GM23338 (cell line): Measurements from ENCODE around the gene ZNF831. TPM values are rescaled to one million over a fixed set of nuclear protein-coding genes. Genes with fewer than 3 reads are reported as not detected.

Experiments used
- ATAC-seq: fragments of 200-7000 bp; cut with Tn5 transposase; 3 replicates; pipeline ENCODE4 v1.9.1; 2020
- DNase-seq: peaks from one replicate; pipeline ENCODE4 v3.0.0-alpha.2; 2015; ENCODE audit warnings: low spot score
- H2AFZ ChIP-seq: fragments of 200-600 bp; sonication (generic); 2 replicates; pipeline ENCODE4 v1.8.0; 2016; ENCODE audit warnings: antibody characterized with exemption, mild to moderate bottlenecking, moderate library complexity
- H3F3A ChIP-seq: fragments of 200-600 bp; sonication (generic); replicated peaks from 2 replicates; pipeline ENCODE4 v1.8.0; 2017; ENCODE audit warnings: antibody characterized with exemption, mixed run types, low read depth
- H3K27ac ChIP-seq: fragments of 200-600 bp; sonication (generic); 2 replicates; pipeline ENCODE4 v1.6.1; 2016; ENCODE audit warnings: low read depth
- H3K27me3 ChIP-seq: fragments of 200-600 bp; sonication (generic); 2 replicates; pipeline ENCODE4 v1.8.0; 2016; ENCODE audit warnings: mild to moderate bottlenecking, mixed run types, moderate library complexity; ENCODE audit not compliant: insufficient read depth
- H3K36me3 ChIP-seq: fragments of 200-600 bp; sonication (generic); 2 replicates; pipeline ENCODE4 v1.8.0; 2016; ENCODE audit warnings: mild to moderate bottlenecking; ENCODE audit not compliant: insufficient read depth
- H3K4me1 ChIP-seq: fragments of 200-600 bp; sonication (generic); 2 replicates; pipeline ENCODE4 v1.8.0; 2016; ENCODE audit warnings: mild to moderate bottlenecking, moderate library complexity; ENCODE audit not compliant: insufficient read depth
- H3K4me2 ChIP-seq: fragments of 200-600 bp; sonication (generic); 2 replicates; pipeline ENCODE4 v1.7.1; 2017; ENCODE audit warnings: mixed run types
- H3K4me3 ChIP-seq: fragments of 200-600 bp; sonication (generic); 2 replicates; pipeline ENCODE4 v1.6.1; 2016; ENCODE audit warnings: mixed run types
- H3K79me2 ChIP-seq: fragments of 200-600 bp; sonication (generic); replicated peaks from 2 replicates; pipeline ENCODE4 v1.8.0; 2017; ENCODE audit warnings: mild to moderate bottlenecking; ENCODE audit not compliant: insufficient read depth
- H3K9me2 ChIP-seq: fragments of 200-600 bp; sonication (generic); 2 replicates; pipeline ENCODE4 v1.8.0; 2017; ENCODE audit not compliant: insufficient read depth
- H4K20me1 ChIP-seq: fragments of 200-600 bp; sonication (generic); replicated peaks from 2 replicates; pipeline ENCODE4 v1.8.0; 2017; ENCODE audit warnings: mild to moderate bottlenecking; ENCODE audit not compliant: insufficient read depth
- H3K27ac Mint-ChIP-seq: 2 replicates; pipeline ENCODE4 v1.8.0; 2020; ENCODE audit warnings: inconsistent platforms, mild to moderate bottlenecking, moderate library complexity, mixed read lengths
- H3K27me3 Mint-ChIP-seq: 3 replicates; pipeline ENCODE4 v1.8.0; 2022; ENCODE audit warnings: low read depth, mild to moderate bottlenecking, moderate library complexity, mixed read lengths, inconsistent platforms; ENCODE audit not compliant: insufficient read depth, poor library complexity
- H3K36me3 Mint-ChIP-seq: 3 replicates; pipeline ENCODE4 v1.8.0; 2021; ENCODE audit warnings: low read depth, mild to moderate bottlenecking, inconsistent platforms, moderate library complexity, mixed read lengths
- H3K4me1 Mint-ChIP-seq: 3 replicates; pipeline ENCODE4 v1.8.0; 2020; ENCODE audit warnings: mild to moderate bottlenecking, inconsistent platforms, mixed read lengths
- H3K4me3 Mint-ChIP-seq: 3 replicates; pipeline ENCODE4 v1.8.0; 2021; ENCODE audit warnings: moderate library complexity, mild to moderate bottlenecking, inconsistent platforms, mixed read lengths
- H3K9me3 Mint-ChIP-seq: 3 replicates; pipeline ENCODE4 v1.8.0; 2020; ENCODE audit warnings: moderate library complexity, mild to moderate bottlenecking, inconsistent platforms, mixed read lengths
- CREB1 ChIP-seq: fragments of 250-450 bp; sonication (Bioruptor Pico); IDR thresholded peaks from 2 replicates; pipeline ENCODE4 v1.5.0; 2020; ENCODE audit warnings: low read depth, mild to moderate bottlenecking, moderate library complexity
- EZH2 ChIP-seq: fragments of 200-600 bp; sonication (generic); IDR thresholded peaks from one replicate; pipeline ENCODE4 v1.8.0; 2017; ENCODE audit warnings: antibody characterized with exemption, mild to moderate bottlenecking, low read depth; ENCODE audit not compliant: unreplicated experiment
- EZH2phosphoT487 ChIP-seq: fragments of 200-600 bp; sonication (generic); IDR thresholded peaks from one replicate; pipeline ENCODE4 v1.8.1; 2018; ENCODE audit warnings: antibody characterized with exemption; ENCODE audit not compliant: unreplicated experiment
- JUNB ChIP-seq: IDR thresholded peaks from one replicate; pipeline ENCODE4 v1.6.1; 2016; ENCODE audit warnings: antibody characterized with exemption; ENCODE audit not compliant: unreplicated experiment
- NANOG ChIP-seq: IDR thresholded peaks from 2 replicates; pipeline ENCODE4 v1.6.1; 2016; ENCODE audit warnings: antibody characterized with exemption, borderline replicate concordance
- STAT1 ChIP-seq: IDR thresholded peaks from one replicate; pipeline ENCODE4 v1.6.1; 2016; ENCODE audit warnings: antibody characterized with exemption; ENCODE audit not compliant: unreplicated experiment
- ZNF114 ChIP-seq: fragments of 250-450 bp; sonication (Bioruptor Pico); IDR thresholded peaks from 2 replicates; pipeline ENCODE4 v1.5.0; 2020; ENCODE audit warnings: mild to moderate bottlenecking, moderate library complexity
- polyA plus RNA-seq: library from polyadenylated mRNA; unstranded; fragments of >200 nt; fragmentation: Nextera tagmentation; extraction: Ambion mirVana; gene quantifications from 2 replicates; pipeline ENCODE4 v1.2.1, GENCODE V29; 2016
- total RNA-seq: library from RNA; depleted of rRNA; stranded (reverse); fragments of >200 nt; shearing (Covaris generic); gene quantifications from 2 replicates; pipeline ENCODE4 v1.2.3, GENCODE V29; 2014
- TF ChIP-seq, protein P1 (sequence below): fragments of 250-450 bp; sonication (Bioruptor Pico); IDR thresholded peaks from 2 replicates; pipeline ENCODE4 v1.5.0; 2020; ENCODE audit warnings: mild to moderate bottlenecking, moderate library complexity
- TF ChIP-seq, protein P2 (sequence below), 2 experiments: fragments of 200-600 bp in 1 of 2; sonication (generic) in 1 of 2; conservative IDR thresholded peaks; 2 replicates each; pipeline versions ENCODE4 v1.5.1 to v1.6.1; 2016 to 2017; ENCODE audit warnings: antibody characterized with exemption in 2 of 2, low read depth in 2 of 2, mild to moderate bottlenecking in 2 of 2, moderate library complexity in 1 of 2
- TF ChIP-seq, protein P3 (sequence below): IDR thresholded peaks from one replicate; pipeline ENCODE4 v1.6.1; 2018; ENCODE audit warnings: antibody characterized with exemption; ENCODE audit not compliant: unreplicated experiment
- TF ChIP-seq, protein P4 (sequence below): IDR thresholded peaks from 2 replicates; pipeline ENCODE4 v1.6.1; 2016; ENCODE audit warnings: antibody characterized with exemption

The ZNF831 gene
- total and polyA plus RNA-seq, 2 experiments from 2014 or later = not detected

DNA sequence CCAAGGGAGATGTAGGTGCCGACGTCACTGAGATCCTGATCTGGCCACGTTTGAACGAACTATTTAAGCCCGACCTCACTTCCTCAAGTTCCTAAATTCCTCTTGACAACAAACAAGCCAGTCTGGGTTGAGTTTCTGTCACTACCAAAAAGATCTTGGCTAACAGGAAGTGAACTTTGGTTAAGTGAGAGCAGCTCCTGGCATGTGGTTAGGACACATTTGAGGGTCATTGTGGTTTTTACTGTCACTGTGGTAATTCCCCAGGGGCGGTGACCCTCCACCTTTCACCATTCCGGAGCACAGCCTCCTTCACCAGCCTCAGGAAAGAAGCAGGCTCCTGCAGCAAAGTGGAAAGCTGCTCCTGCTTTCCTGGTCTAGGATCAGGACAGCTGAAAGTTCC, 43.1 kb upstream of the ZNF831 start:
- peaks cover 33% of the 10 kb centered on the region for H3K4me1 Mint-ChIP-seq
- H3K36me3 Mint-ChIP-seq = peaks cover 20% of the 10 kb centered on the region
- no peak overlapping the region for H3K27ac Mint-ChIP-seq
- ATAC-seq (no peak), DNase-seq (no peak)
- peaks cover 3% of the 10 kb centered on the region for H3K27me3 Mint-ChIP-seq
- Histone ChIP-seq H3F3A (peaks cover 11% of the 10 kb centered on the region; the same call in 1 of the 2 replicates), H2AFZ (no peak overlapping the region), H3K27me3 (no peaks in the 10 kb centered on the region), H3K79me2 (no peaks in the 10 kb centered on the region), H3K4me2 (no peak overlapping the region), H3K4me3 (no peak overlapping the region), H3K4me1 (peaks cover 17% of the 10 kb centered on the region), H3K27ac (no peak overlapping the region), H4K20me1 (no peaks in the 10 kb centered on the region), H3K36me3 (no peaks in the 10 kb centered on the region), H3K9me2 (peaks cover 23% of the 10 kb centered on the region; the same call in 1 of the 2 replicates)
- no peak overlapping the region for H3K4me3 Mint-ChIP-seq
- H3K9me3 Mint-ChIP-seq = peaks cover 21% of the 10 kb centered on the region
- TF ChIP-seq JUNB (no peak), EZH2phosphoT487 (no peak), CREB1 (CRISPR knock-in tag) (no peak), ZNF114 (CRISPR knock-in tag) (no peak), NANOG (no peak), EZH2 (no peak), STAT1 (no peak)
- TF ChIP-seq, protein P1, sequence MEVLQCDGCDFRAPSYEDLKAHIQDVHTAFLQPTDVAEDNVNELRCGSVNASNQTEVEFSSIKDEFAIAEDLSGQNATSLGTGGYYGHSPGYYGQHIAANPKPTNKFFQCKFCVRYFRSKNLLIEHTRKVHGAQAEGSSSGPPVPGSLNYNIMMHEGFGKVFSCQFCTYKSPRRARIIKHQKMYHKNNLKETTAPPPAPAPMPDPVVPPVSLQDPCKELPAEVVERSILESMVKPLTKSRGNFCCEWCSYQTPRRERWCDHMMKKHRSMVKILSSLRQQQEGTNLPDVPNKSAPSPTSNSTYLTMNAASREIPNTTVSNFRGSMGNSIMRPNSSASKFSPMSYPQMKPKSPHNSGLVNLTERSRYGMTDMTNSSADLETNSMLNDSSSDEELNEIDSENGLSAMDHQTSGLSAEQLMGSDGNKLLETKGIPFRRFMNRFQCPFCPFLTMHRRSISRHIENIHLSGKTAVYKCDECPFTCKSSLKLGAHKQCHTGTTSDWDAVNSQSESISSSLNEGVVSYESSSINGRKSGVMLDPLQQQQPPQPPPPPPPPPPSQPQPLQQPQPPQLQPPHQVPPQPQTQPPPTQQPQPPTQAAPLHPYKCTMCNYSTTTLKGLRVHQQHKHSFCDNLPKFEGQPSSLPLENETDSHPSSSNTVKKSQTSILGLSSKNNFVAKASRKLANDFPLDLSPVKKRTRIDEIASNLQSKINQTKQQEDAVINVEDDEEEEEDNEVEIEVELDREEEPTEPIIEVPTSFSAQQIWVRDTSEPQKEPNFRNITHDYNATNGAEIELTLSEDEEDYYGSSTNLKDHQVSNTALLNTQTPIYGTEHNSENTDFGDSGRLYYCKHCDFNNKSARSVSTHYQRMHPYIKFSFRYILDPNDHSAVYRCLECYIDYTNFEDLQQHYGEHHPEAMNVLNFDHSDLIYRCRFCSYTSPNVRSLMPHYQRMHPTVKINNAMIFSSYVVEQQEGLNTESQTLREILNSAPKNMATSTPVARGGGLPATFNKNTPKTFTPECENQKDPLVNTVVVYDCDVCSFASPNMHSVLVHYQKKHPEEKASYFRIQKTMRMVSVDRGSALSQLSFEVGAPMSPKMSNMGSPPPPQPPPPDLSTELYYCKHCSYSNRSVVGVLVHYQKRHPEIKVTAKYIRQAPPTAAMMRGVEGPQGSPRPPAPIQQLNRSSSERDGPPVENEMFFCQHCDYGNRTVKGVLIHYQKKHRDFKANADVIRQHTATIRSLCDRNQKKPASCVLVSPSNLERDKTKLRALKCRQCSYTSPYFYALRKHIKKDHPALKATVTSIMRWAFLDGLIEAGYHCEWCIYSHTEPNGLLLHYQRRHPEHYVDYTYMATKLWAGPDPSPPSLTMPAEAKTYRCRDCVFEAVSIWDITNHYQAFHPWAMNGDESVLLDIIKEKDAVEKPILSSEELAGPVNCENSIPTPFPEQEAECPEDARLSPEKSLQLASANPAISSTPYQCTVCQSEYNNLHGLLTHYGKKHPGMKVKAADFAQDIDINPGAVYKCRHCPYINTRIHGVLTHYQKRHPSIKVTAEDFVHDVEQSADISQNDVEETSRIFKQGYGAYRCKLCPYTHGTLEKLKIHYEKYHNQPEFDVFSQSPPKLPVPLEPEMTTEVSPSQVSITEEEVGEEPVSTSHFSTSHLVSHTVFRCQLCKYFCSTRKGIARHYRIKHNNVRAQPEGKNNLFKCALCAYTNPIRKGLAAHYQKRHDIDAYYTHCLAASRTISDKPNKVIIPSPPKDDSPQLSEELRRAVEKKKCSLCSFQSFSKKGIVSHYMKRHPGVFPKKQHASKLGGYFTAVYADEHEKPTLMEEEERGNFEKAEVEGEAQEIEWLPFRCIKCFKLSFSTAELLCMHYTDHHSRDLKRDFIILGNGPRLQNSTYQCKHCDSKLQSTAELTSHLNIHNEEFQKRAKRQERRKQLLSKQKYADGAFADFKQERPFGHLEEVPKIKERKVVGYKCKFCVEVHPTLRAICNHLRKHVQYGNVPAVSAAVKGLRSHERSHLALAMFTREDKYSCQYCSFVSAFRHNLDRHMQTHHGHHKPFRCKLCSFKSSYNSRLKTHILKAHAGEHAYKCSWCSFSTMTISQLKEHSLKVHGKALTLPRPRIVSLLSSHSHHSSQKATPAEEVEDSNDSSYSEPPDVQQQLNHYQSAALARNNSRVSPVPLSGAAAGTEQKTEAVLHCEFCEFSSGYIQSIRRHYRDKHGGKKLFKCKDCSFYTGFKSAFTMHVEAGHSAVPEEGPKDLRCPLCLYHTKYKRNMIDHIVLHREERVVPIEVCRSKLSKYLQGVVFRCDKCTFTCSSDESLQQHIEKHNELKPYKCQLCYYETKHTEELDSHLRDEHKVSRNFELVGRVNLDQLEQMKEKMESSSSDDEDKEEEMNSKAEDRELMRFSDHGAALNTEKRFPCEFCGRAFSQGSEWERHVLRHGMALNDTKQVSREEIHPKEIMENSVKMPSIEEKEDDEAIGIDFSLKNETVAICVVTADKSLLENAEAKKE = no peak
- TF ChIP-seq, protein P2, sequence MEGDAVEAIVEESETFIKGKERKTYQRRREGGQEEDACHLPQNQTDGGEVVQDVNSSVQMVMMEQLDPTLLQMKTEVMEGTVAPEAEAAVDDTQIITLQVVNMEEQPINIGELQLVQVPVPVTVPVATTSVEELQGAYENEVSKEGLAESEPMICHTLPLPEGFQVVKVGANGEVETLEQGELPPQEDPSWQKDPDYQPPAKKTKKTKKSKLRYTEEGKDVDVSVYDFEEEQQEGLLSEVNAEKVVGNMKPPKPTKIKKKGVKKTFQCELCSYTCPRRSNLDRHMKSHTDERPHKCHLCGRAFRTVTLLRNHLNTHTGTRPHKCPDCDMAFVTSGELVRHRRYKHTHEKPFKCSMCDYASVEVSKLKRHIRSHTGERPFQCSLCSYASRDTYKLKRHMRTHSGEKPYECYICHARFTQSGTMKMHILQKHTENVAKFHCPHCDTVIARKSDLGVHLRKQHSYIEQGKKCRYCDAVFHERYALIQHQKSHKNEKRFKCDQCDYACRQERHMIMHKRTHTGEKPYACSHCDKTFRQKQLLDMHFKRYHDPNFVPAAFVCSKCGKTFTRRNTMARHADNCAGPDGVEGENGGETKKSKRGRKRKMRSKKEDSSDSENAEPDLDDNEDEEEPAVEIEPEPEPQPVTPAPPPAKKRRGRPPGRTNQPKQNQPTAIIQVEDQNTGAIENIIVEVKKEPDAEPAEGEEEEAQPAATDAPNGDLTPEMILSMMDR (conservative IDR thresholded peaks at IDR 0.05; ENCODE audit: low read depth in 2 of 2) = no peak
- TF ChIP-seq, protein P3, sequence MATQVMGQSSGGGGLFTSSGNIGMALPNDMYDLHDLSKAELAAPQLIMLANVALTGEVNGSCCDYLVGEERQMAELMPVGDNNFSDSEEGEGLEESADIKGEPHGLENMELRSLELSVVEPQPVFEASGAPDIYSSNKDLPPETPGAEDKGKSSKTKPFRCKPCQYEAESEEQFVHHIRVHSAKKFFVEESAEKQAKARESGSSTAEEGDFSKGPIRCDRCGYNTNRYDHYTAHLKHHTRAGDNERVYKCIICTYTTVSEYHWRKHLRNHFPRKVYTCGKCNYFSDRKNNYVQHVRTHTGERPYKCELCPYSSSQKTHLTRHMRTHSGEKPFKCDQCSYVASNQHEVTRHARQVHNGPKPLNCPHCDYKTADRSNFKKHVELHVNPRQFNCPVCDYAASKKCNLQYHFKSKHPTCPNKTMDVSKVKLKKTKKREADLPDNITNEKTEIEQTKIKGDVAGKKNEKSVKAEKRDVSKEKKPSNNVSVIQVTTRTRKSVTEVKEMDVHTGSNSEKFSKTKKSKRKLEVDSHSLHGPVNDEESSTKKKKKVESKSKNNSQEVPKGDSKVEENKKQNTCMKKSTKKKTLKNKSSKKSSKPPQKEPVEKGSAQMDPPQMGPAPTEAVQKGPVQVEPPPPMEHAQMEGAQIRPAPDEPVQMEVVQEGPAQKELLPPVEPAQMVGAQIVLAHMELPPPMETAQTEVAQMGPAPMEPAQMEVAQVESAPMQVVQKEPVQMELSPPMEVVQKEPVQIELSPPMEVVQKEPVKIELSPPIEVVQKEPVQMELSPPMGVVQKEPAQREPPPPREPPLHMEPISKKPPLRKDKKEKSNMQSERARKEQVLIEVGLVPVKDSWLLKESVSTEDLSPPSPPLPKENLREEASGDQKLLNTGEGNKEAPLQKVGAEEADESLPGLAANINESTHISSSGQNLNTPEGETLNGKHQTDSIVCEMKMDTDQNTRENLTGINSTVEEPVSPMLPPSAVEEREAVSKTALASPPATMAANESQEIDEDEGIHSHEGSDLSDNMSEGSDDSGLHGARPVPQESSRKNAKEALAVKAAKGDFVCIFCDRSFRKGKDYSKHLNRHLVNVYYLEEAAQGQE = no peak
- TF ChIP-seq, protein P4, sequence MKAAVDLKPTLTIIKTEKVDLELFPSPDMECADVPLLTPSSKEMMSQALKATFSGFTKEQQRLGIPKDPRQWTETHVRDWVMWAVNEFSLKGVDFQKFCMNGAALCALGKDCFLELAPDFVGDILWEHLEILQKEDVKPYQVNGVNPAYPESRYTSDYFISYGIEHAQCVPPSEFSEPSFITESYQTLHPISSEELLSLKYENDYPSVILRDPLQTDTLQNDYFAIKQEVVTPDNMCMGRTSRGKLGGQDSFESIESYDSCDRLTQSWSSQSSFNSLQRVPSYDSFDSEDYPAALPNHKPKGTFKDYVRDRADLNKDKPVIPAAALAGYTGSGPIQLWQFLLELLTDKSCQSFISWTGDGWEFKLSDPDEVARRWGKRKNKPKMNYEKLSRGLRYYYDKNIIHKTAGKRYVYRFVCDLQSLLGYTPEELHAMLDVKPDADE = no peak
